Measurements from ENCODE around the gene CEP112. TPM values are rescaled to one million over a fixed set of nuclear protein-coding genes. Genes with fewer than 3 reads are reported as not detected.

Gene CEP112
- polyA plus RNA-seq, 1 donor (not counting 4 experiments of a cell fraction or from before 2014, with no cell fraction given): 2.6 TPM

- H3K9me3 ChIP-seq (ENCODE audit: control insufficient read depth, low read depth, low read length): no peaks in the 10 kb centered on the region
- H2AFZ ChIP-seq (ENCODE audit: control insufficient read depth, low read length): no peak overlapping the region
- H3K79me2 ChIP-seq (ENCODE audit: control insufficient read depth, insufficient read depth, low read length): no peaks in the 10 kb centered on the region
- H4K20me1 ChIP-seq (ENCODE audit: control insufficient read depth, extremely low read depth, insufficient read depth, low read length): no peaks in the 10 kb centered on the region
- no peaks in the 10 kb centered on the region for H3K36me3 ChIP-seq (ENCODE audit: control insufficient read depth in 2 of 2, extremely low read depth in 1 of 2, insufficient read depth in 2 of 2, low read length in 2 of 2)
- dilution Hi-C loops (cut with MboI; ENCODE audit: extremely low pct_ligation_motif_present, low sequenced_read_pairs): no loop called here
- H3K4me2 ChIP-seq (ENCODE audit: control insufficient read depth, extremely low read depth, insufficient read depth, low read depth, low read length): no peak overlapping the region
- no peak overlapping the region for H3K9ac ChIP-seq (ENCODE audit: control insufficient read depth, extremely low read depth, insufficient read depth, low read length)
- no peaks in the 10 kb centered on the region for H3K4me1 ChIP-seq (ENCODE audit: control insufficient read depth, extremely low read depth, insufficient read depth, low read length)
- no peak overlapping the region for H3K27ac ChIP-seq (ENCODE audit: control insufficient read depth, insufficient read depth, low read length)
- TF ChIP-seq EZH2 (IDR thresholded peaks at IDR 0.05; ENCODE audit: low read length) (no peak), CTCF (optimal IDR thresholded peaks at IDR 0.05 in 1 of 3, IDR thresholded peaks at IDR 0.05 in 1 of 3, conservative IDR thresholded peaks at IDR 0.05 in 1 of 3; ENCODE audit: extremely low read depth in 1 of 3, insufficient read depth in 2 of 3, low read length in 3 of 3) (peak in 1 of 3 experiments; percentile 18)
- FAIRE-seq (no peak), DNase-seq (ENCODE audit: low read depth, low spot score) (no peak)
- H3K27me3 ChIP-seq (ENCODE audit: control insufficient read depth, extremely low read depth, insufficient read depth, low read length): no peaks in the 10 kb centered on the region
- H3K4me3 ChIP-seq (ENCODE audit: control insufficient read depth in 2 of 3, extremely low read depth in 1 of 3, insufficient read depth in 2 of 3, low read depth in 1 of 3, low read length in 3 of 3): no peak overlapping the region
- H3K9me1 ChIP-seq (ENCODE audit: control insufficient read depth, extremely low read depth, insufficient read depth, low read length): no peaks in the 10 kb centered on the region
Measured at GRCh38 chr17:66021757-66022156, 170.2 kb downstream of the CEP112 start.

GRCh38 chr17:66018786-66019185, 173.1 kb downstream of the CEP112 start:
- Histone ChIP-seq H4K20me1 (ENCODE audit: control insufficient read depth, extremely low read depth, insufficient read depth, low read length) (no peaks in the 10 kb centered on the region), H3K79me2 (ENCODE audit: control insufficient read depth, insufficient read depth, low read length) (no peaks in the 10 kb centered on the region), H3K36me3 (ENCODE audit: control insufficient read depth in 2 of 2, extremely low read depth in 1 of 2, insufficient read depth in 2 of 2, low read length in 2 of 2) (no peaks in the 10 kb centered on the region), H2AFZ (ENCODE audit: control insufficient read depth, low read length) (no peak overlapping the region), H3K27me3 (ENCODE audit: control insufficient read depth, extremely low read depth, insufficient read depth, low read length) (no peaks in the 10 kb centered on the region), H3K9me1 (ENCODE audit: control insufficient read depth, extremely low read depth, insufficient read depth, low read length) (no peaks in the 10 kb centered on the region), H3K9me3 (ENCODE audit: control insufficient read depth, low read depth, low read length) (no peaks in the 10 kb centered on the region), H3K9ac (ENCODE audit: control insufficient read depth, extremely low read depth, insufficient read depth, low read length) (no peak overlapping the region), H3K4me3 (ENCODE audit: control insufficient read depth in 2 of 3, extremely low read depth in 1 of 3, insufficient read depth in 2 of 3, low read depth in 1 of 3, low read length in 3 of 3) (no peak overlapping the region), H3K4me2 (ENCODE audit: control insufficient read depth, extremely low read depth, insufficient read depth, low read depth, low read length) (no peak overlapping the region), H3K4me1 (ENCODE audit: control insufficient read depth, extremely low read depth, insufficient read depth, low read length) (no peaks in the 10 kb centered on the region), H3K27ac (ENCODE audit: control insufficient read depth, insufficient read depth, low read length) (no peak overlapping the region)
- TF ChIP-seq CTCF (optimal IDR thresholded peaks at IDR 0.05 in 1 of 3, IDR thresholded peaks at IDR 0.05 in 1 of 3, conservative IDR thresholded peaks at IDR 0.05 in 1 of 3; ENCODE audit: extremely low read depth in 1 of 3, insufficient read depth in 2 of 3, low read length in 3 of 3) (no peak), EZH2 (IDR thresholded peaks at IDR 0.05; ENCODE audit: low read length) (no peak)
- dilution Hi-C loops (cut with MboI; ENCODE audit: extremely low pct_ligation_motif_present, low sequenced_read_pairs): no loop called here
- no peak for DNase-seq (ENCODE audit: low read depth, low spot score)
- FAIRE-seq: no peak

All from keratinocyte (primary cell).